ENCODE data around the gene RGL2.
A peak's percentile ranks its signal among the peaks of the same experiment; 100 is the strongest.
"Not testable (repeated sequence)": the region's sequence is repeated elsewhere in the genome, so short reads cannot be mapped to it uniquely, and the experiment has no call there.

Gene RGL2

GRCh38 chr6:33298773-33299236 lies at the start of gene RGL2:
Gene RGL2 (minus strand): TSS chr6:33298942. CDS start chr6:33298610, 332 bp downstream.
- DNase-seq (ENCODE audit: low read depth in 2 of 2), result no peak

DNA sequence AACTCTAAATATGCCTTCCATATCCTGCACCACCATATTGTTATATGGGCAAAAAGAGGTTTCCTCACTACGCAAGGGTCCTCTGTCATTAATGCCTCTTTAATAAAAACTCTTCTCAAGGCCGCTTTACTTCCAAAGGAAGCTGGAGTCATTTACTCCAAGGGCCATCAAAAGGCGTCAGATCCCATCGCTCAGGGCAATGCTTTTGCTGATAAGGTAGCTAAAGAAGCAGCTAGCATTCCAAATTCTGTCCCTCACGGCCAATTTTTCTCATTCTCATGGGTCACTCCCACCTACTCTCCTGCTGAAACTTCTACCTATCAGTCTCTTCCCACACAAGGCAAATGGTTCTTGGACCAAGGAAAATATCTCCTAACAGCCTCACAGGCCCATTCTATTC lies 49.1 kb upstream of the RGL2 start:
- no peak for DNase-seq (ENCODE audit: low read depth in 2 of 2)

DNA sequence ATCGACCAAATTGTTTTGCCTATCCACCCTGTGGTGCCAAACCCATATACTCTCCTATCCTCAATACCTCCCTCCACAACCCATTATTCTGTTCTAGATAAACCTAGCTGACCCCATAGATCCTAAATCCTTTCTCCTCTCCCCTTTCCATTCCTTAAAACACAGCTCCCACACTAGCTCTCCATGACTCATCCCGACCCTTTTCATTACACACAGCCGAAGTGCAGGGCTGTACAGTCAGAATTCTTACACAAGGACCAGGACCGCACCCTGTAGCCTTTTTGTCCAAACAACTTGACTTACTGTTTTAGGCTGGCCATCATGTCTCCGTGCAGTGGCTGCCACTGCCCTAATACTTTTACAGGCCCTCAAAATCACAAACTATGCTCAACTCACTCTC lies 48.2 kb upstream of the RGL2 start:
- DNase-seq (ENCODE audit: low read depth in 2 of 2), result not testable (repeated sequence)

- DNase-seq (ENCODE audit: low read depth in 2 of 2), result peak; percentile 58 to 62
Measured at GRCh38 chr6:33344701-33345697, 46.3 kb upstream of the RGL2 start.

- no peak for DNase-seq (ENCODE audit: low read depth in 2 of 2)
Measured at GRCh38 chr6:33343953-33344611, 45.3 kb upstream of the RGL2 start.

GRCh38 chr6:33343606-33343952 lies 44.8 kb upstream of the RGL2 start:
- DNase-seq (ENCODE audit: low read depth in 2 of 2), result not testable (repeated sequence)

DNA sequence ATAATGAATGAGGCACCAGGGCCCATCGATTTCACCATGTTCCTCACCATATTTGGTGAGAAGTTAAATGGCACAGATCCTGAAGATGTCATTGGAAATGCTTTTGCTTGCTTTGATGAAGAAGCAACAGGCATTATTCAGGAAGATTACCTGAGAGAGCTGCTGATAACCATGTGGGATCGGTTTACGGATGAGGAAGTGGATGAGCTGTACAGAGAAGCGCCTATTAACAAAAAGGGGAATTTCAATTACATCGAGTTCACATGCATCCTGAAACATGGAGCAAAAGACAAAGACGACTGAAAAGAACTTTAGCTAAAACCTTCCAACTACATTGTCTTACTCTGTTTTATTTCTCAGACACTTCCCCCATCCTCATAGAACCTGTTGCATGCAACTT lies 40.5 kb upstream of the RGL2 start:
- DNase-seq (ENCODE audit: low read depth in 2 of 2), result no peak

- DNase-seq (ENCODE audit: low read depth in 2 of 2), result no peak
Measured at GRCh38 chr6:33336495-33336894, 37.8 kb upstream of the RGL2 start.

DNA sequence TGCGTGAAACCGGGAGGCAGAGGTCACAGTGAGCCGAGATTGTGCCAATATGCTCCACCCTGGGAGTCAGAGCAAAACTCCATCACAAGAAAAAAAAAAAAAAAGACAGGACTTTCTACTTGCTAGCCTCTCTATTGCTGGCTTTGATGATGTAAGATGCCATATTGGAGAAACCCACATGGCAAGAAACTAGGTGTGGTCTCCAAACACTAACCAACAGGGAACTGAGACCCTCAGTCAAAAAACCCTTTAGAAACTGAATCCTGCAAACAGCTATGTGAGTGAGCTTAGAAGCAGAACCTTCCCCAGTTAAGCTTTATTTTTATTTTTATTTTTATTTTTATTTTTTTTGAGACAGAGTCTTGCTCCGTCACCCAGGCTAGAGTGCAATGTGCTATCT lies 37.2 kb upstream of the RGL2 start:
- DNase-seq (ENCODE audit: low read depth in 2 of 2), result no peak

GRCh38 chr6:33333666-33334065 lies 34.9 kb upstream of the RGL2 start:
- no peak for DNase-seq (ENCODE audit: low read depth in 2 of 2)

DNA sequence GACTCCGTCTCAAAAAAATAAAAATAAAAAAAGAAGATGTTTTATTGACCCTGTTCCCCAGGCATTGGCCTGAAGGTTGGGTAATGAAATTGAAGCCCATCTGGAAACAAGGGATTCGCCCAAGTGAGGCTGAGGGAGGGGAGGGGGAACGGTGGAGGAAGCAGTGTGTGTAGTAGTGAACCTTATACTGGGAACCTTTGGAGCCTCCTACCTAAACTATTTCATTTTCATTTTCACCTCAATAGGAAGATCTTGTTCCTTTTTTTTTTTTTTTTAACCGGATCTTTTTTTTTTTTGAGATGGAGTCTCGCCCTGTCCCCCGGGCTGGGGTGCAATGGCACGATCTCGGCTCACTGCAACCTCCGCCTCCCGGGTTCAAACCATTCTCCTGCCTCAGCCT lies 32.0 kb upstream of the RGL2 start:
- DNase-seq (ENCODE audit: low read depth in 2 of 2), result no peak

DNA sequence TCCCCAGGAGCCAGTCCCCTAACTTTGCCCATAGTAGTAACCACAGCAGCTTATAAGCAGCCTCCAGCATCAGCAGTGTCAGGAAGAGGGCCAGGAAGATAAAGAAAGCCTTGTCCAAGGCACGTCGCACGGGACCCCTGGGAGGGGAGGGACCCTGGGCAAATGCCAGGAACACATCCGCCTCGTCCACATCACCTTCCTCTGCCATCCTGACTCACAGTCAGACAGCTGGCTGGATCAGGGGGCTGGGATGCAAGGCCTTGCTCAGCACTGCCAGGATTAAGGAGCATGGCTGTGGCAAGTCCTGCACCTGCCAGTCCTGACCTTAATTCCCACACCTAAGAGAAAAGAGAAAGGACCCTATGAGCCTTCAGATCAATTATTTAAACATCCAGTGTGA lies 30.3 kb upstream of the RGL2 start:
- no peak for DNase-seq (ENCODE audit: low read depth in 2 of 2)

GRCh38 chr6:33324125-33324524 lies 25.4 kb upstream of the RGL2 start:
- no peak for DNase-seq (ENCODE audit: low read depth in 2 of 2)

GRCh38 chr6:33323623-33323948 lies 24.8 kb upstream of the RGL2 start:
- DNase-seq (ENCODE audit: low read depth in 2 of 2), result no peak

GRCh38 chr6:33321227-33321626 lies 22.5 kb upstream of the RGL2 start:
- no peak for DNase-seq (ENCODE audit: low read depth in 2 of 2)

- peak in 1 of 2 experiments; percentile 53 for DNase-seq (ENCODE audit: low read depth in 2 of 2)
Measured at GRCh38 chr6:33320315-33321181, 21.8 kb upstream of the RGL2 start.

DNA sequence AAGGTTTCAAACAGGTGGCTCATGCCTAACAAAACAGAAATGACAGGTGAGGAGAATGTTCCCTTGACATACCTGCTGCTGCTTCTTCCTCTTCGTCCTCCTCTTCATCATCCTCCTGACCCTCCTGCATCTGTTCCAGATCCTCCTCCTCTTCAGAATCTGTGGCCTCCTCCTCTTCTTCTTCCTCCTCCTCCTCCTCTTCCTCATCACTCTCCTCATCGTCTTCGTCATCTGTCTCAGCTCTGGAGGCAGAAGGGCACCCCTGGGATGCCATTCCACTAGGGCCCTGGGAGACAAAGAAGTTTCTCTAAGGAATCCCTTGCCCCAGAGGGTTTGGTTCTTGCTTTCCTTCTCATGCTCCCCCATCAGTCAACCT lies 21.2 kb upstream of the RGL2 start:
- DNase-seq (ENCODE audit: low read depth in 2 of 2), result no peak

GRCh38 chr6:33318426-33319073 lies 19.8 kb upstream of the RGL2 start:
- no peak for DNase-seq (ENCODE audit: low read depth in 2 of 2)

DNA sequence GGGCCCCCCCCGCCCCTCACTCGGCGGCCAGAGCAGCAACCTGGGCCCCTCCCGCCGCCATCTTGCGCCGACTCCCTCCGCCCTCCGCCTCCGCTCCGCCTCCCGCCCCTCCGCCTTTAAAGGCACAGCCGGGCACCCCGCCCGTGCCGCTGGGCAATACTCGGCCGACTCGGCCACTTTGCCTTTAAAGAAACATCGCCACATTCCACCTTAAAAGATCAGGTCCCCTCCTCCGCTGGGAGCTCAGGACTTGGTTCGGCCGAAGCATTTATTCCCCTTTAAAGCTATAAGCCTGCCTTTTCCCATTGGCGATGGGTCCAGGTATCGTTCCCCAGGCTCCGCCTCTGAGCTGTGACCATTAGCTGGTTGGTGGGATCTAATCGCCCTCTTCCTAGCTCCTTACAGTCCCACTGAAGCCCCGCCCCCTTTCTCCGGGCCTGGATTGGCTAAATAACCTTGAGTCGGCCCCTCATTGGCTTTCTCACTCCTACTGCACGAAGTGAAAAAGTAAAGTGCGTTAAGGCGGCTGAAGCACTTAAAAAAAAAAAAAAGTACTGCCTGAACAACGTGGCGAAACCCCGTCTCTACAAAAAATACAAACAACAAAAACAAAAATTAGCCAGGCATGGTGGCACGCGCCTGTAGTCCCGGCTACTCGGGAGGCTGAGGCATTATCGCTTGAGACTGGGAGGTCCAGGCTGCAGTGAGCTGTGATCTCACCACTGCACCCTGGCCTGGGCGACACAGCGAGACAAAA lies 19.1 kb upstream of the RGL2 start, which contains the start of gene ZBTB22:
TSS of gene ZBTB22 (minus strand) at position 76 of the 757 bp plus-strand sequence. CDS start 828 bp downstream, outside the sequence.
- DNase-seq (ENCODE audit: low read depth in 2 of 2), result peak; percentile 99

DNA sequence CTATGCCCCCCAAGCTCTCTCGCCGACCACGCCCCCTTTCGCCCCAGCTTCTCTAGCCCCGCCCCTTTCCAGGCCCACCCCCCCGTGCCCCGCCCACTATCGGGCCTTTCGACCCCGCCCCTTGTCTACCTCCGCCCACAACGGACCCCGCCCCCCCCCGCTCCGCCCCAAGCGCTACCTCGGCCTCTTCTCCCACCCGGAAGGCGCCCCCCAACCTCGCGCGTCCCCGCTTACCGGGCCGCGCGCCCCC lies 18.6 kb upstream of the RGL2 start:
- DNase-seq (ENCODE audit: low read depth in 2 of 2), result no peak

Measured in fibroblast of skin of left quadriceps (primary cell).